SHP77 (cell line): ENCODE data around the gene SERTAD2.

Experiments
- DNase-seq, 2 experiments: peaks; one replicate each; lab custom pipeline; 2025; lab: John Stamatoyannopoulos, UW

The SERTAD2 gene

GRCh38 chr2:64649013-64649484 is 4.7 kb downstream of the SERTAD2 start:
- DNase-seq, result no peak

- DNase-seq, result peak; percentile 45 to 52
Observed at GRCh38 chr2:64646007-64646880, 7.5 kb downstream of the SERTAD2 start.

- DNase-seq, result peak; percentile 57 to 83
Observed at GRCh38 chr2:64644458-64645382, 9.0 kb downstream of the SERTAD2 start.

- DNase-seq, result no peak
Observed at GRCh38 chr2:64643838-64644457, 9.8 kb downstream of the SERTAD2 start.

- no peak for DNase-seq
Observed at GRCh38 chr2:64641599-64641998, 12.1 kb downstream of the SERTAD2 start.

GRCh38 chr2:64640153-64641044 is 13.3 kb downstream of the SERTAD2 start:
- DNase-seq, result no peak

GRCh38 chr2:64639691-64640090 is 14.0 kb downstream of the SERTAD2 start:
- DNase-seq, result no peak

- DNase-seq, result no peak
Observed at GRCh38 chr2:64638502-64639120, 15.1 kb downstream of the SERTAD2 start.

- no peak for DNase-seq
Observed at GRCh38 chr2:64637931-64638330, 15.8 kb downstream of the SERTAD2 start.

- no peak for DNase-seq
Observed at GRCh38 chr2:64637000-64637635, 16.6 kb downstream of the SERTAD2 start.

GRCh38 chr2:64635976-64636911 is 17.5 kb downstream of the SERTAD2 start:
- no peak for DNase-seq

GRCh38 chr2:64634345-64635267 is 19.1 kb downstream of the SERTAD2 start:
- no peak for DNase-seq

GRCh38 chr2:64632835-64633819 is 20.6 kb downstream of the SERTAD2 start:
- no peak for DNase-seq

GRCh38 chr2:64631771-64632170 is 21.9 kb downstream of the SERTAD2 start:
- DNase-seq, result no peak

GRCh38 chr2:64630752-64631151 is 23.0 kb downstream of the SERTAD2 start:
- no peak for DNase-seq

- no peak for DNase-seq
Observed at GRCh38 chr2:64629875-64630274, 23.8 kb downstream of the SERTAD2 start.

- peak in 1 of 2 experiments; percentile 50 for DNase-seq
Observed at GRCh38 chr2:64629329-64629781, 24.4 kb downstream of the SERTAD2 start.
